Erythroblast (primary cell): ENCODE data around the gene IQCM.

ENCODE experiments used
- GATA1 ChIP-seq: IDR thresholded peaks from 2 replicates; pipeline ENCODE4 v1.6.1; 2011; ENCODE audit warnings: low read depth, mild to moderate bottlenecking, control low read depth, low read length, moderate library complexity
- POLR2A ChIP-seq: IDR thresholded peaks from 2 replicates; pipeline ENCODE4 v1.6.1; 2011; ENCODE audit warnings: mild to moderate bottlenecking, low read length

DNA sequence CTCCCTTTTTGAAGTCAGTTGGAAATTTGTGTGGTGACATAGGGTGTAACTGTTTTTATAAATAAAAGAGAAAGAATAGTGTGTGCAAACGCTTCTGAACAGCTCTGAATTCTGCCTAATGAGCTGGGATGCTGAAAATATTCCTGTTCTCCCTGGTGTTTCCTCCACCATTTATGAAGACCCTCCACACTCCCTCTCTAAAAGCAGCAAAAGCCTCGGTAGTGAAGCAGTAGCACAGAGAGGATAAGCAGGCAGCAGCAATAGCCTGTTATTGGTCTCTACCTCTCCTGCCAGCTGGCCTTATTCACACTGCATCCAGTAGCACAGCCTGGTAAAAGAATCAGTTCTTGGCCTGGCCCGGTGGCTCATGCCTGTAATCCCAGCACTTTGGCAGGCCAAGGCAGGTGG, 406.1 kb downstream of the IQCM start:
- no peak for TF ChIP-seq POLR2A
- TF ChIP-seq GATA1 = no peak
